ENCODE measurements around the gene SPRYD3.
A peak's percentile ranks its signal among the peaks of the same experiment; 100 is the strongest.

The SPRYD3 gene

DNA sequence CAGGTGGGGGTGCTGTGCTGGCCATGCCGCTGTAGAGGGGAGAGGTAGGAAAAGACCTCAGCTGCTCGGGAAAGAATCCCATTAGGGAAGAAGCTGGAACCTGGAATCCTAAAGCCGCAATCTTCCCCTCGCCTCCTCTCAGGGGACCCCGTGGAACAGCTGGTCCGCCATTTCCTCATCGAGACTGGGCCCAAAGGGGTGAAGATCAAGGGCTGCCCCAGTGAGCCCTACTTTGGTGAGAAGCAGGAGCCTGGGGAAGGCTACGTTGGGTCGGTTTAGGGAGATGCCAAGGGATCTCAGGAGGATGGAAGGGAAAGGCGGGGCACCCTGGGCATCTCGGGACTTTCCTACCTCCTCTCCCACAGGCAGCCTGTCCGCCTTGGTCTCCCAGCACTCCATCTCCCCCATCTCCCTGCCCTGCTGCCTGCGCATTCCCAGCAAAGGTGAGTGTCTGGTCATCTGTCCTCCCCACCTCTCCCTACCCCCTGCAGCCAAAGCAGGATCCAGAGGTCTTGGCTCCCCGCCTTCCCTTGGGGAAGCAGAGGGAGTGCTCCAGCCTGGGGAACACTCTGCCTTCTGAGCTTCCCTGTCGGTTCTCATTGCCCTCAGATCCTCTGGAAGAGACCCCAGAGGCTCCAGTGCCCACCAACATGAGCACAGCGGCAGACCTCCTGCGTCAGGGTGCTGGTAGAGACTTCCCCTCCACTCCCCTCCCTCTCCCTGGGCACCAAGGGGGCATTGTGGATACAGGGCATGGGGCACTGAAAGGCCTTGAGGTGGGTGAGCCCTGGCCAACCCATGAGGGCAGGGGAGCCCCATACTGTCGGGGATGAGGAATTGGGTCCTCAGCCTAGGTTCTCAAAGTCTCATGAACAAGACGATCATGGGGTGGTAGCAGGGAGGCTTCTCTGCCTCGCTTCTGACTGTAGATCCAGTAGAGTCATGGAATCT, 16.9 kb downstream of the SPRYD3 start:
- no peak for DNase-seq

DNA sequence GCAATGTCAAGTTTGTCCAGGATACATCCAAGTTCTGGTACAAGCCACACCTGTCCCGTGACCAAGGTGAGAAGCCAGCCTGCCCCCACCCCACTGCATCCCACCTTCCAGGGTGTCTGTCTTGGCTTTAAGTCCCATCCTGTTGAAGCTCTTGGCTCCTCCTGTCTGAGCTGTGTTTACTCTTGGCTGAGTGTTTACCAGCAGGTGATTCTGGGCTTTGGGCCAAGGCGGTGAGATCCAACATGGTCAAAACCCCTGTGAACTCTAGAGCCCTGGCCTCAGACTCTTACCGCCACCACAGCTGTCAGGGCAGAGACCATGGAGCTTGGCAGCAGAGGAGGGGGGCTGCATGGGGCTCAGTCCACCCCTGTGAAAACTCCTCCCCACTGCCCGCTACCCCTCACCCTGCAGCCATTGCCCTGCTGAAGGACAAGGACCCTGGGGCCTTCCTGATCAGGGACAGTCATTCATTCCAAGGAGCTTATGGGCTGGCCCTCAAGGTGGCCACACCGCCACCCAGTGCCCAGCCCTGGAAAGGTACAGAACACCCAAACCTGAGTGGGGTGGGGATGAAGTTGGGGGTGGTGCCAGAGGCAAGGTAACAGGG, 17.7 kb downstream of the SPRYD3 start:
- DNase-seq = peak; percentile 91

DNA sequence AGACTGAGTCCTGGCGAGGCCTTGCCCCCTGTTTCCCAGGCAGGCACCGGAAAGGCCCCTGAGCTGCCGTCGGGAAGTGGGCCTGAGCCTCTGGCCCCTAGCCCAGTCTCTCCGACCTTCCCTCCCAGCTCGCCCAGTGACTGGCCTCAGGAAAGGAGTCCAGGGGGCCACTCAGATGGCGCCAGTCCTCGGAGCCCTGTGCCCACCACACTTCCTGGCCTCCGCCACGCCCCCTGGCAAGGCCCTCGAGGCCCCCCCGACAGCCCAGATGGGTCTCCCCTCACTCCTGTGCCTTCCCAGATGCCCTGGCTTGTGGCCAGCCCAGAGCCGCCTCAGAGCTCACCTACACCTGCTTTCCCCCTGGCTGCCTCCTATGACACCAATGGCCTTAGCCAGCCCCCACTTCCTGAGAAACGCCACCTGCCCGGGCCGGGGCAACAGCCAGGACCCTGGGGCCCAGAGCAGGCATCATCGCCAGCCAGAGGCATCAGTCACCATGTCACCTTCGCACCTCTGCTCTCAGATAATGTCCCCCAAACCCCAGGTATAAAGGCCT, 18.4 kb downstream of the SPRYD3 start:
- peak; percentile 59 for DNase-seq

DNA sequence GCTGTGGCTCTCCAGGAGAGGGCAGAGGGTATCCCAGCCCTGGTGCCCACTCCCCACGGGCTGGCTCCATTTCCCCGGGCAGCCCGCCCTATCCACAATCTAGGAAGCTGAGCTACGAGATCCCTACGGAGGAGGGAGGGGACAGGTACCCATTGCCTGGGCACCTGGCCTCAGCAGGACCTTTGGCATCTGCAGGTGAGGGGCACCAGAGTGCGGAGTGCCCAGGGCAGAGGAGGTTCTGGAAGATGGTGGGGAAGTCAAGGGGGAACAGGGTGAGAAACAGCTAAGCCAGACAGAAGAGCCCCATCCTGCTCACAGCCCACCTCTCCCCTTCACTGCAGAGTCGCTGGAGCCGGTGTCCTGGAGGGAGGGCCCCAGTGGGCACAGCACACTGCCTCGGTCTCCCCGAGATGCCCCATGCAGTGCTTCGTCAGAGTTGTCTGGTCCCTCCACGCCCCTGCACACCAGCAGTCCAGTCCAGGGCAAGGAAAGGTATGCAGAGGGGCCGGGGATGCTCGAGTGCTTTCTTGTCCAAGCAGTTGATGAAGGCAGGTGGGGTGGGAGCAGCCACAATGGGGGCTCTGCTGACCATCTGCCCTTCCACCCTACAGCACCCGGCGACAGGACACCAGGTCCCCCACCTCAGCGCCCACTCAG, 19.0 kb downstream of the SPRYD3 start:
- DNase-seq = no peak

DNA sequence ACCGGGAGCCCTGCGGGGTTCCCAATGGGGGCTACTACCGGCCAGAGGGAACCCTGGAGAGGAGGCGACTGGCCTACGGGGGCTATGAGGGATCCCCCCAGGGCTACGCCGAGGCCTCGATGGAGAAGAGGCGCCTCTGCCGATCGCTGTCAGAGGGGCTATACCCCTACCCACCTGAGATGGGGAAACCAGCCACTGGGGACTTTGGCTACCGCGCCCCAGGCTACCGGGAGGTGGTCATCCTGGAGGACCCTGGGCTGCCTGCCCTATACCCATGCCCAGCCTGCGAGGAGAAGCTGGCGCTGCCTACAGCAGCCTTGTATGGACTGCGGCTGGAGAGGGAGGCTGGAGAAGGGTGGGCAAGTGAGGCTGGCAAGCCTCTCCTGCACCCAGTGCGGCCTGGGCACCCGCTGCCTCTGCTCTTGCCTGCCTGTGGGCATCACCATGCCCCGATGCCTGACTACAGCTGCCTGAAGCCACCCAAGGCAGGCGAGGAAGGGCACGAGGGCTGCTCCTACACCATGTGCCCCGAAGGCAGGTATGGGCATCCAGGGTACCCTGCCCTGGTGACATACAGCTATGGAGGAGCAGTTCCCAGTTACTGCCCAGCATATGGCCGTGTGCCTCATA, 19.6 kb downstream of the SPRYD3 start:
- no peak for DNase-seq

DNA sequence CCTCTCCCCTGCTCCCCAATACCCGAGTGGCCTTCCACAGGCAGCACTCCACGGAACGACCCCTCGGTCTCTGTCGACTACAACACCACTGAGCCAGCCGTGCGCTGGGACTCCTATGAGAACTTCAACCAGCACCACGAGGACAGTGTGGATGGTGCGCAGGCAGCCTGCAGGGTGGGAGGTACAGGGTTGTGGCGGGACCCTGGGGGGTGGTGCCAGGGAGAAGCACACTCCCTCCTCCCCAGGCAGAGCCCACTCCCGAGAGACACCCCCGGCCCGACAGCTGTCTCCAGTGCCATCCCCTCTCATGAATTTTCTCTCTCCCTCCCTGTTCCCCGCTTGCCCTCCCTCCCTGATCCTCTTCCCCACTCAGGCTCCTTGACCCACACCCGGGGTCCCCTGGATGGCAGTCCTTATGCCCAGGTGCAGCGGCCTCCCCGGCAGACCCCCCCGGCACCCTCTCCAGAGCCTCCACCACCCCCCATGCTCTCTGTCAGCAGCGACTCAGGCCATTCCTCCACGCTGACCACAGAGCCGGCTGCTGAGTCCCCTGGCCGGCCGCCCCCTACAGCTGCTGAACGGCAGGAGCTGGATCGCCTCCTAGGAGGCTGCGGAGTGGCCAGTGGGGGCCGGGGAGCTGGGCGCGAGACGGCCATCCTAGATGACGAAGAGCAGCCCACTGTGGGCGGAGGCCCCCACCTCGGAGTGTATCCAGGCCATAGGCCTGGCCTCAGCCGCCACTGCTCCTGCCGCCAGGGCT, 20.3 kb downstream of the SPRYD3 start:
- no peak for DNase-seq

DNA sequence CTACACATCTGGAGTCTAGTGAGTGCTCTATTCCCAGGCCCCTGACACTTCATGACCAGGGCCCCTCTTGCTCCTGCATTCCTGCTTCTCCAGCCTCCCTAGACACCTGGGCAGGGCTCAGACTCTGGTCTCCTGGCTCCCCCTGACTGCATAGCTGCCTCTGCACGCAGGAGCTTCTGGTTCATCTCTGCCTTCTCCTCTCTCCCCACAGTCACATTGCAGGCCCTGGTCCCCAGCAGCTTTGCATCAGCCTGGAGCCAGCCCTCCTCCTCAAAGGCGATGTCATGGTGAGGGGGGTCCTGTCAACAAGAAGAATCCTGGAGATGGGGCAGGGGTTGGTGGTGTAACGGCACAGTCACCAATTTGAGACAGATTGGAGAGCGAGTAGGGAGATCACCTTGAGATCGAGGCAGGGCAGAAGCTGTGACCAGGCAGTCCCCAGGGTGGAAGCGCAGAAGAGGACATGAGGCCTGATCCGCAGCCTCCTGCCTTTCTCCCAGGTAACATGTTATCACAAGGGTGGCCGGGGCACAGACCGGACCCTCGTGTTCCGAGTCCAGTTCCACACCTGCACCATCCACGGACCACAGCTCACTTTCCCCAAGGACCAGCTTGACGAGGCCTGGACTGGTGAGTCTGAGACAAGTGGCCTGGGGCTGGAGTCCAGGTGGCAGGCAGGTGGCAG, 21.2 kb downstream of the SPRYD3 start:
- DNase-seq = no peak

DNA sequence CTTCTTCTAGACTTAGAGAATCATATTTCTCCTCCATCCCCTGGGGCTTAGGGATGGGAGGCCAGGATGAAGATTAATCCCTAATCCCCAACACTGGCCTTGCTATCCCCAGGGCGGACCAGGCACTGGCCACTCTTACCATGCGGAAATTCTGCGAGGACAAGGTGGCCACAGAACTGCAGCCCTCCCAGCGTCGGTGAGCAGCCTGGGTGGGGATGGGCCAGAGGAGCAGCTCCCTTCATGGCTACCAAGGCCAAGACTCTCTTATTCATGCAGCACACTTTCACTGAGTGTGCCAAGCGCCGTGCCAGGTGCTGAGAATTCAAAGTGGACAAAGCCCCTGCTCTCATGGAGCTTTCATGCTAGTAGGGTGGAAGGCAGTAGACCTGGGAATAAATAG, 22.3 kb downstream of the SPRYD3 start:
- no peak for DNase-seq

DNA sequence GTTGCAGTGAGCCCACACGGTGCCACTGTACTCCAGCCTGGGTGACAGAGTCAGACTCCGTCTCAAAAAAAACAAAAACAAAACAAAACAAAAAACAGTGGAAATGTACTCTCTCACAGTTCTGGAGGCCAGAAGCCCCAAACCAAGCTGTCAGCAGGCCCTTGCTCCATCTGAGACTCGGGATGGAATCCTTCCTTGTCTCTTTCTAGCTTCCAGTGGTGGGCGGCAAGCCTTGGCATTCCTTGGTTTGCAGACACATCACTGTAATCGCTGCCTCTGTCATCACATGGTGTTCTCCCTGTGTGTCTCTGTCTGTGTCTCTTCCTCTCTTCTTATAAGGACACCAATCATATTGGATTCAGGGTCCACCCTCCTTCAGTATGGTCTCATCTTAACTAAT, 22.9 kb downstream of the SPRYD3 start:
- no peak for DNase-seq

DNA sequence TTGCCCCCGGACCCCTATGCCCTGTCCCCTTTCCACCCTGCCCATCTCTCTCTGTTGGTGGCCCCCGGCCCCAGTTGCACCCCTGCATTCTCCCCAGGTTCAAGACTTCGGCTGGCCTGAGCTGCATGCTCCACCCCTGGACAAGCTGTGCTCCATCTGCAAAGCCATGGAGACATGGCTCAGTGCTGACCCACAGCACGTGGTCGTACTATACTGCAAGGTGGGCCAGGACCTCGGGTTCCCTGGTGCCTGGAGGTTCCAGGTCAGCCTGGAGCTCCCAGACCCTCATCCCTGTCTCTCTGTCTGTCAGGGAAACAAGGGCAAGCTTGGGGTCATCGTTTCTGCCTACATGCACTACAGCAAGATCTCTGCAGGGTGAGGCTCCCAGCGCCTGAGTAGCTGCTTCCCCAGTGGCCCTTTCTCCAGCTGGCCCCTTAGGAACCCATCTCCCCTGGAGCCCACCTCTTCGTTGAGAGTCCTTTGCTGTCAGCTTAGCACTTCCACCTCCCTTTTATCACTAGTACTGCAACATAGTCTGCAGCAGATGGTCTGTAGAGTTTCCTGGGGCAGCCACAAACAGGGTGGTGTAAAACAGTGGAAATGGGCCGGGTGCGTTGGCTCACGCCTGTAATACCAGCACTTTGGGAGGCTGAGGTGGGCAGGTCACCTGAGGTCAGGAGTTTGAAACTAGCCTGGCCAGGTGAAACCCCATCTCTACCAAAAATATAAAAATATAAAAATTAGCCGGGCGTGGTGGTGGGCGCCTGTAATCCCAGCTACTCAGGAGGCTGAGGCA, 23.5 kb downstream of the SPRYD3 start:
- no peak for DNase-seq

DNA sequence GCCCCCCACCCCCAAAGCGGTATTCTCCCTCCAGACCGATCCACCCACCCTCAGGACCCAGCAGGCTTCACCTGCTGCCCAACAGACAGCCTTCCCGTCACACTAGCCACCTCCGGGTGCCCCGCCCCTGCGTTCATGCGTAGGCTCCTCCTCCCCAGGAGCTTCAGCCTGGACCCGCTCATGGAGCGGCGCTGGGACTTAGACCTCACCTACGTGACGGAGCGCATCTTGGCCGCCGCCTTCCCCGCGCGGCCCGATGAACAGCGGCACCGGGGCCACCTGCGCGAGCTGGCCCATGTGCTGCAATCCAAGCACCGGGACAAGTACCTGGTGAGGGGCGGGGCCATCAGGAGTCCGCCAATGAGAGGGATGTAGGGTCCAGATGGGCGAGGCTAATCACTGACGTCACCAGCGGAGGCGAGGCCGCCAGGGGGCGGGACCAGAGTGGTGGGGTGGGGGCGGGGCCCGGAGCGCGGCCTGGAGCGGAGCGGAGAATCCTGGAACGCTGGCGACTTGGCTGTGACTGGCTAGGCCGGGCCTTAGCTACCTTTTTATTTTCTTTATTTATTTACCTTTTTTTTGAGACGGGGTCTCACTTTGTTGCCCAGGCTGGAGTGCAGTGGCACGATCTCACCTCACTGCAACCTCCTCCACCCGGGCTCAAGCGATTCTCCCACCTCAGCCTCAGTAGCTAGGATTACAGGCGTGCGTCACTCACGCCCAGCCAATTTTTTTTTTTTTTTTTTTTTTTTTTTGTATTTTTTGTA, 24.9 kb downstream of the SPRYD3 start:
- peak; percentile 93 for DNase-seq

DNA sequence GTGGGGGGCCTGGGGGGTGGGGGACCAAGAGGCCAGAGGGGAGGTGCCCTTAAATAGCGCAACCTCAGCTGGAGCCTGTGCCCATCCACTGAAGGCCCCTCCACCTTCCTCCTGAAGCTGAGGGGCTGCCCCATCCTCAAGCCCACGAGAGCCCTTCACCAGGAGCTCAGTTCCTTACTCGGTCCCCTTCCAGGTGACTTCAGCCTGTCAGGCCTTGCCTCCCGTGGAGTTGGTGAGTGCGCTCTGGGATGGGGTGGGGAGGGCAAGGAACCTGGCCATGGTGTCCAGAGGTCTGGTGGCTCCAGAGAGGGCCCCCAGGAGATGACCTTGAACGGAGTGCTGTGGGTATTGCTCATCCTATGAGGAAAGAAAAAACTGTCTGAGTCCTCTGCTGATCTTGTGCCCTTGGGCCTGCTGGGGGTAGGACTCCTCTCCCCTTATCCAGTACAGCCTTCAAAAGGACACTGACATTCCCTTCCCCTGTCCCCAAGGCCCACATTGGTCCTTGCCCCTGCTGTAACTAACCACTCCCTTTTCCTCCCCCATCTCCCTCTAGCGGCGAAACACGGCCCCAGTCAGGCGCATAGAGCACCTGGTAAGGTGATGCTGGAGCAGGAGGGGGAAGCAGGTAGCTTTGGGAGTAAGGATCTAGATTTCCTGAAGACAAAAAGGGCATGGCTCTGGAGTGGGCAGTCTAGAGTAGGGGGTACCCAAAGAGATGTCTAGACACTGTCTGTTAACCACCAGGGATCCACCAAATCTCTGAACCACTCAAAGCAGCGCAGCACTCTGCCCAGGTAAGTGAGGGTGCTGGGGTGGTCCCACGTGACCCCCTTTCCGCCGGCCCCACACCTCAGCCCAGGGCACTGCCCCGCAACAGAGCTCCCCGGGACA, 25.7 kb downstream of the SPRYD3 start:
- DNase-seq = peak; percentile 89

DNA sequence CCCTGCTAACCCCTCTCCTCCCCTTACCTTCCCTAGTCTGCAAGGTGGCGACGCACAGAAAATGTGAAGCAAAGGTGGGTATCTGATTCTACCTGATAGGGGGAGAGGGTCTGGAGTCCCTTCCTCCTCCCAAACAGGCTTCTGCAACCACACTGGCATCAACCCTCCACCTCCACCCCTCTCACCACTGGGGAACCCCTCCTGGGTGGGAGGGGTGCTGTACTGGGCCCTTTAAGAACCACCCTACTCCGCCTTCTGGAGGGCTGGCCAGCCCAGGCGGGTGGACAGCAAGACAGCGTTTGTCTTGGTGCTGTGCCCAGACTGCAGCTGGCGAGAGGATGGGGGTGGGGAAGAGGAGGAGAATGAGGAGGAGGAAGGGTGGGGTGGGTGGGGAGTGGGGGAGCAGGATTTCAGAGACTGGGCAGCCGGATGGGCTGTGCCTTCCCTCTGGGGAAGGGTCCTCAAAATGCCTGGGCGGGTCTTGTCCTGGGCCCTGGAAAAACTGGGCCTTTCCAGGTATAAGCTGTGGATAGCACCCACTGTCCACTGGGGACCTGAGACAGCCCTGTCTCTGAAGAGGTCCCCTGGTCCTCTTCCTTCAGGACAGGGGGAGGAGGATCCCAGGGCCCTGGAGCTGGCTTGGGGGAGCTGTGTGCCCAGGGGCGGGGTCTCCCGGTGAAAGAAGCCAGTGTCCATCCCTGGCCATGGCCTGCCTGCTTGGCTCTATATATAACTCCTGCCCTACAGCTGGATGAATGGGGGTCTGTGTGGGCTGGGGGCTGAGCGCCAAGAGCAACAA, 26.6 kb downstream of the SPRYD3 start:
- DNase-seq = peak; percentile 58

DNA sequence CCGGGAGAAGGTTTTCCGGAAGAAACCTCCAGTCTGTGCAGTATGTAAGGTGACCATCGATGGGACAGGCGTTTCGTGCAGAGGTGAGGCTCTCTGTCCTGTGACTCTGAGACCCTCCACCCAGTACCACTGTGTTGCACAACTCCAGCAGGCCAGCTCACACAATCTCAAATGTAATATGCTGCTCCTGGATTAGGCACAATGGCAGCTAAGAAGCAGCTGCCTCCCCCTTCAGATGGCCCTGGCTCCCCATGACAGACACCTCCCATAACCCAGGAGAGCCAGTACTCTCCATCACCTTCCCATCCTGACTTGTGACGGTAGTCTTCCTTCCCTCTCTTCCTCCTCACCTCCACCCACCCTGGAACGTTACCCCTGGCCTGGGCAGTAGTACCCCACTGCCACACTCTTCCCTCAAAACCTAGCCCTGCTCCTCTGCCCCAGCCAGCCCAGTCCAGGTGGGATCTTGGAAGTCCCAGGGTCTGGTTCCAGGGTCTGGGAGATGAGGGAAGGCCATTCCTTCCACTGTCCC, 27.2 kb downstream of the SPRYD3 start:
- no peak for DNase-seq

DNA sequence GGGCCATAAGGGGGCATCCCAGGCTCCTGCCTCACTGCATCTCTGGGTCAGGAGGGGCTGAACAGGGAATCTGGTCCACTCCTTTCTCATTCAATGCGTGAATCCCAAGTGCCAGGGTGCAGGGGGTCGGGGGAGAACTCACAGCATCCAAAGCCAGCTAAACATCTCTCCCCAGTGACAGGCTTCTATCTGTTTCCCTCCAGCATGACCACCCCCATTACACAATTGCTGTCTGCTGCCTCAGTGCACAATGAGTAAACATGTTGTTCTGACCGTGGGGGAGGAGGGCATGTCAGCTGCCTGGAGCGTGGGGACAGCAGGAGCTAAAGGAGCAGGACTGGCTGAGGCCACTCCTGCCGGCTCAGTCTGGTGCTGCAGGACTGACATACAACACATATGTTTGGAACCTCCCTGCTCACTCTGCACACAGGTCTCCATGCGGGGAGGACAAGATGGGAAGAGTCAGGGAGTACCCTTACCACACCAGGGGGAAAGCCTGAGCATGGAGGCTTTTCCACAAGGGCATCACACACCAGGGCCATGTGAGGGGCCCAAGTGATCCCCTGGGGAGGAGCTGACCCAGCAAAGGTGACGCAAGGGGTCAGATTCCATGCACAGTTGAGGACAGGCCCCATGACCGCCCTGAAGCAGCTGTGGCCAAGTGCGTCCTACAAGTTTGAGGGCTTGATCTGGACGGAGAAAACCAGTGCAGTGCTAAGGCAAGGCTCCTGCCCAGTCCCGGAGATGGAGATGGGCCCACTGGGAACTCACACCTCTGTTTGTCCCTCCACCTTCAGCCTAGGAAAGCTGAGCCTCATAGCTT, 27.9 kb downstream of the SPRYD3 start:
- no peak for DNase-seq

DNA sequence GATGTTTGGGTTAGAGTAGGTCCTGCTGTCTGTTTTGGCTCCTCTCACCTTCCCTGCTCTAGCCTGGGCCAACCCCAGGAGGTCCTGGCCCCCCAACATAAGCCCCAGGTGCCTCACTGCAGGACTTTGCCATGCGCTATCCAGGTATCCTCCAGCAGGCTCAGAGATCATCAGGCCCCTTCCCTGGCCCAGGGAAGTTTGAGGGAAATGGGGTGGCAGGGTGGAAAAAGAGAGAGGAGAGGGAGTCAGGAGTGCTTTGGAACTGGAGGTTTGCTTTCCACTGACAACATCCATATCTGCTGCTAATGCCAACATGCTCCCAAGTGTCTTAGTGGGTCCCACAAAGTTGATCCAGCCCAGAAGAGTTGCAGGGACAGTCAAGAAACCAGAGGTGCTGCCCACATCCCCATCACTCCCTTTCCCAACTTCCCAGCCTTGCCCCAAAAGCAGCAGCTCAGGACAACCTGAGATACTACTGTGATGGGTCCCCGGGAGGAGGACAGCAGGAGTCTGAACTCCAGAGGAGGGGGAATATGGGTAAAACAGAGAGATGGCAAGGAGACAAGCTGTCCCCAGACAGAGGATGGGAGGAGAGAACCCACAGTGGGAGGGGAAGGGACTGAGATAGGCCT, 28.6 kb downstream of the SPRYD3 start:
- no peak for DNase-seq

Data from NCI-H2029 treated with DMSO at 0.1 percent for 48 hours (cell line).